Heart left ventricle (tissue), 16 donors: ENCODE results near the gene FCN2. TPM values are rescaled to one million over a fixed set of nuclear protein-coding genes. Genes with fewer than 3 reads are reported as not detected.

Experiments
- ATAC-seq, 4 donors: fragments of 200-7000 bp; cut with Tn5 transposase; one replicate each; pipeline ENCODE4 v1.9.1; 2020 to 2022; ENCODE audit warnings: moderate library complexity in 4 of 4, mild to moderate bottlenecking in 3 of 4, moderate number of reproducible peaks in 1 of 4
- DNase-seq, 5 donors: peaks; one replicate each; pipeline ENCODE4 v3.0.0-alpha.2; 2020
- H3K27ac ChIP-seq, 12 donors: fragments of 200-600 bp; sonication (generic) in 4 of 12; one replicate each; pipeline versions ENCODE4 v1.5.0 to v1.8.0; 2016 to 2022; ENCODE audit warnings: mild to moderate bottlenecking in 2 of 12
- H3K27me3 ChIP-seq, 9 donors: fragments of 200-600 bp; sonication (generic) in 2 of 9; one replicate each; pipeline versions ENCODE4 v1.5.1 to v1.8.0; 2016 to 2022; ENCODE audit warnings: mild to moderate bottlenecking in 3 of 9
- H3K36me3 ChIP-seq, 9 donors: fragments of 200-600 bp; sonication (generic) in 2 of 9; one replicate each; pipeline versions ENCODE4 v1.5.0 to v1.8.0; 2018 to 2022; ENCODE audit warnings: mild to moderate bottlenecking in 2 of 9
- H3K4me1 ChIP-seq, 12 donors: fragments of 200-600 bp; sonication (generic) in 4 of 12; one replicate each; pipeline versions ENCODE4 v1.5.0 to v1.8.0; 2016 to 2022; ENCODE audit warnings: mild to moderate bottlenecking in 3 of 12
- H3K4me3 ChIP-seq, 12 donors: fragments of 200-600 bp; sonication (generic) in 4 of 12; one replicate each; pipeline versions ENCODE4 v1.5.0 to v1.8.0; 2017 to 2022; ENCODE audit warnings: mild to moderate bottlenecking in 9 of 12, moderate library complexity in 4 of 12
- H3K9me3 ChIP-seq, 12 donors: fragments of 200-600 bp; sonication (generic) in 4 of 12; one replicate each; pipeline versions ENCODE4 v1.5.0 to v1.8.0; 2016 to 2022; ENCODE audit warnings: mild to moderate bottlenecking in 1 of 12
- CTCF ChIP-seq, 12 donors: fragments of 200-600 bp; sonication (generic) in 4 of 12; IDR thresholded peaks; one replicate each; pipeline versions ENCODE4 v1.5.0 to v1.8.0; 2018 to 2022; ENCODE audit warnings: antibody characterized with exemption in 12 of 12, mild to moderate bottlenecking in 5 of 12
- POLR2A ChIP-seq, 2 donors: fragments of 450-650 bp; IDR thresholded peaks; one replicate each; pipeline ENCODE4 v1.6.1; 2017; ENCODE audit warnings: antibody characterized with exemption in 2 of 2, mild to moderate bottlenecking in 2 of 2, moderate library complexity in 2 of 2
- WGBS, 4 donors: extraction: QIAGEN DNeasy Blood & Tissue Kit in 2 of 4; methylation state at CpG; one replicate each; pipeline versions ENCODE4 v1.1.5 to v1.1.7; 2013 to 2018; 5-methylcytosine and 5-hydroxymethylcytosine counted together
- intact Hi-C, 10 donors: fragments of 100-400 bp; cut with DNase I; formaldehyde crosslinking; loops; one replicate each; pipeline versions ENCODE4 v1.11.1 to v1.14.2; 2022
- polyA plus RNA-seq, 2 donors: library from polyadenylated mRNA; stranded (reverse); fragments of 200-250 nt; gene quantifications; one replicate each; pipeline ENCODE4 v1.2.3, GENCODE V29; 2013
- total RNA-seq, 9 donors: library from RNA; depleted of rRNA in 2 of 9; stranded (reverse); fragments of >200 nt in 2 of 9; fragmentation: NEBNext Ultra II Directional in 3 of 9; extraction: Animal tissue kit (Norgen Biotek cat#: 25700) in 3 of 9; gene quantifications; one replicate each; pipeline versions ENCODE4 v1.1.0 to v1.2.4, GENCODE V29; 2016 to 2023
- donor health status: ischemic (EF 13 %, LVEDD 7.1; RV severe dilation, severe dysfunction).
- donor health status: healthy with polysubstance abuse.
- donor health status: DM: no; HTN: yes; CAD: no.
- donor health status: DM: no; HTN: no; CAD: no.
- donor health status: ischemic (EF 25% LVEDD 6.9; RV normal size, moderate dysfunction).
- donor health status: ischemic (EF 25% LVEDD 5.7; RV mildly dilated, moderate dysfunction).
- donor health status: healthy.
- donor health status: DM: yes; HTN: yes; CAD: no.
- donor health status: ischemic (EF 35%, LVEDD 5.7; RV mildly dilated, moderate dysfunction).
- donor health status: nonischemic (EF 11% LVEDD 7.7; RV severe dilation, severe dysfunction).
- donor health status: DM: yes; HTN: yes; CAD: no.
- donor health status: PGD.
- donor health status: ischemic (EF 29% LVEDD 5.4; RV normal size, mild dysfunction).
- donor health status: nonischemic (EF 23%, LVEDD 6.1; RV moderate dilation, normal function).

The FCN2 gene
- total and polyA plus RNA-seq, 11 donors = 0.19 to 0.67 (median 0.26) TPM; not detected in 6

GRCh38 chr9:134899818-134900217, 19.2 kb downstream of the FCN2 start:
- TF ChIP-seq CTCF (IDR thresholded peaks at IDR 0.05) (no peak), POLR2A (IDR thresholded peaks at IDR 0.05) (no peak)
- intact Hi-C loops = loop anchor here in 3 of 10 donors (5.0 to 10.0 kb wide), 3 partner anchors 115 to 125 kb away; no protein-coding TSS in a partner anchor
- Histone ChIP-seq H3K9me3 (peaks cover 0 to 19% (median 8%) of the 10 kb centered on the region in 12 donors), H3K4me3 (no peak overlapping the region), H3K4me1 (peaks cover 2 to 39% (median 30%) of the 10 kb centered on the region in 12 donors), H3K27me3 (no peaks in the 10 kb centered on the region), H3K27ac (no peak overlapping the region), H3K36me3 (no peaks in the 10 kb centered on the region)
- ATAC-seq (no peak), DNase-seq (no peak)
- 88 to 96% (median 93%) methylated on average over 1 of the region's 1 CpG for WGBS, 4 donors

GRCh38 chr9:134902936-134903335, 22.3 kb downstream of the FCN2 start:
- no peak for TF ChIP-seq CTCF (IDR thresholded peaks at IDR 0.05)
- TF ChIP-seq POLR2A (IDR thresholded peaks at IDR 0.05) = no peak
- peaks cover 0 to 16% (median 6%) of the 10 kb centered on the region in 12 donors for H3K9me3 ChIP-seq
- no peak for DNase-seq

GRCh38 chr9:134908524-134909309, 28.1 kb downstream of the FCN2 start:
- WGBS, 4 donors = 84 to 90% (median 88%) methylated on average over 11 to 13 of the region's 13 CpGs
- TF ChIP-seq POLR2A (IDR thresholded peaks at IDR 0.05) (no peak), CTCF (IDR thresholded peaks at IDR 0.05) (no peak)
- Histone ChIP-seq H3K4me3 (no peak overlapping the region), H3K36me3 (no peaks in the 10 kb centered on the region), H3K4me1 (no peaks in the 10 kb centered on the region), H3K27ac (no peak overlapping the region), H3K27me3 (no peaks in the 10 kb centered on the region), H3K9me3 (no peaks in the 10 kb centered on the region)
- DNase-seq (no peak), ATAC-seq (no peak)
- intact Hi-C loops = no loop called here

More at GRCh38 chr9:134902936-134903335, 22.3 kb downstream of the FCN2 start:
- WGBS, 4 donors = 49 to 59% (median 52%) methylated on average over 3 of the region's 3 CpGs
- no peaks in the 10 kb centered on the region for H3K36me3 ChIP-seq
- H3K4me3 ChIP-seq = no peak overlapping the region
- no peak for ATAC-seq
- H3K27me3 ChIP-seq = no peaks in the 10 kb centered on the region
- no peak overlapping the region for H3K27ac ChIP-seq
- intact Hi-C loops = no loop called here
- H3K4me1 ChIP-seq = peaks cover 0 to 8% (median 2%) of the 10 kb centered on the region in 12 donors

- Histone ChIP-seq H3K27me3 (peaks cover 0 to 3% (median 0%) of the 10 kb centered on the region in 9 donors), H3K4me3 (no peak overlapping the region), H3K9me3 (no peaks in the 10 kb centered on the region), H3K36me3 (no peaks in the 10 kb centered on the region), H3K27ac (no peak overlapping the region), H3K4me1 (no peaks in the 10 kb centered on the region)
- WGBS, 4 donors = 81 to 93% (median 88%) methylated on average over 24 of the region's 24 CpGs
- ATAC-seq (no peak), DNase-seq (no peak)
- intact Hi-C loops = no loop called here
- no peak for TF ChIP-seq POLR2A (IDR thresholded peaks at IDR 0.05)
- no peak for TF ChIP-seq CTCF (IDR thresholded peaks at IDR 0.05)
Measured at GRCh38 chr9:134909511-134910481, 29.2 kb downstream of the FCN2 start.
